ENCODE data around the gene SLC25A41.

- TF ChIP-seq ZNF121 (CRISPR knock-in tag; conservative IDR thresholded peaks at IDR 0.05) (no peak), SMARCC2 (IDR thresholded peaks at IDR 0.05; ENCODE audit: low read depth) (no peak), ATF3 (IDR thresholded peaks at IDR 0.05) (no peak), ATF3 (CRISPR knock-in tag; conservative IDR thresholded peaks at IDR 0.05) (no peak), ZNF165 (CRISPR knock-in tag; IDR thresholded peaks at IDR 0.05; ENCODE audit: borderline replicate concordance) (no peak), GABPB1 (CRISPR knock-in tag; IDR thresholded peaks at IDR 0.05) (no peak)
Observed at GRCh38 chr19:6378486-6378885, 55.1 kb downstream of the SLC25A41 start.
